Measurements from ENCODE around the gene MAP4K4. TPM values are rescaled to one million over a fixed set of nuclear protein-coding genes. Genes with fewer than 3 reads are reported as not detected.
A peak's percentile ranks its signal among the peaks of the same experiment; 100 is the strongest.

The MAP4K4 gene
- total RNA-seq, 1 donor from 2014 or later, result 122 TPM

- TF ChIP-seq, protein P1, sequence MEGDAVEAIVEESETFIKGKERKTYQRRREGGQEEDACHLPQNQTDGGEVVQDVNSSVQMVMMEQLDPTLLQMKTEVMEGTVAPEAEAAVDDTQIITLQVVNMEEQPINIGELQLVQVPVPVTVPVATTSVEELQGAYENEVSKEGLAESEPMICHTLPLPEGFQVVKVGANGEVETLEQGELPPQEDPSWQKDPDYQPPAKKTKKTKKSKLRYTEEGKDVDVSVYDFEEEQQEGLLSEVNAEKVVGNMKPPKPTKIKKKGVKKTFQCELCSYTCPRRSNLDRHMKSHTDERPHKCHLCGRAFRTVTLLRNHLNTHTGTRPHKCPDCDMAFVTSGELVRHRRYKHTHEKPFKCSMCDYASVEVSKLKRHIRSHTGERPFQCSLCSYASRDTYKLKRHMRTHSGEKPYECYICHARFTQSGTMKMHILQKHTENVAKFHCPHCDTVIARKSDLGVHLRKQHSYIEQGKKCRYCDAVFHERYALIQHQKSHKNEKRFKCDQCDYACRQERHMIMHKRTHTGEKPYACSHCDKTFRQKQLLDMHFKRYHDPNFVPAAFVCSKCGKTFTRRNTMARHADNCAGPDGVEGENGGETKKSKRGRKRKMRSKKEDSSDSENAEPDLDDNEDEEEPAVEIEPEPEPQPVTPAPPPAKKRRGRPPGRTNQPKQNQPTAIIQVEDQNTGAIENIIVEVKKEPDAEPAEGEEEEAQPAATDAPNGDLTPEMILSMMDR (IDR thresholded peaks at IDR 0.05), result no peak
- Mint-ChIP-seq H3K4me1 (ENCODE audit: low read depth) (peaks cover 15% of the 10 kb centered on the region), H3K36me3 (ENCODE audit: low read depth) (peaks cover 29% of the 10 kb centered on the region), H3K9me3 (ENCODE audit: low read depth) (no peaks in the 10 kb centered on the region), H3K27ac (ENCODE audit: unreplicated experiment) (no peak overlapping the region), H3K4me3 (ENCODE audit: unreplicated experiment) (no peak overlapping the region), H3K27me3 (ENCODE audit: low read depth) (no peaks in the 10 kb centered on the region)
- no peak for DNase-seq (ENCODE audit: low spot score)
Observed at GRCh38 chr2:101881131-101881530, 183.6 kb downstream of the MAP4K4 start.

DNA sequence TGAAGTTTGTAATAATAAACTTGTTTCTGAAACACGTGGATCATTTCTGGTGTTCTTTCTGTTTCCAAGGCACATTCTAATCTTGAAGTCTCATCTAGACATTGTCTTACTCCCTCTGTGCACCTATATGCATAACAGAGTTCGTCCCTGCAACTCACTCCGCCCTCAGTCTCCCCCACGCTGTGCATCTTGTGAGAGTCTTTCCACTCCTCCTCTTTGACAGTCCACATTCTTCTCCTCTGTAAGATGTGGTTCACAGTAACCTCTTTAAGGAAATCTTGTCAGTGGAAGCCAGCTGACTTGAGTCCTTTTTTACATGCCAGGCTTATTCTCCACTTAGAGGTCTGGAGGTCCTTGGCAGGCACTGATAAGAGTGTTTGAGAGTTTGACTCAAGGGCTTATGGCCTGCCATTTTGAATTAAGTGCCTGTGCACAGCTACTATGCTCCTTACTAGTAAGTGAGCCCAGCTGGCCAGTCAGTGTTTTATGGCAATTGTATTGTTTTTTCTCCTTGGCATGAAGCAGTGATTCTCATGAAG, 185.3 kb downstream of the MAP4K4 start:
- TF ChIP-seq, protein P1 (IDR thresholded peaks at IDR 0.05), result no peak
- no peaks in the 10 kb centered on the region for H3K27me3 Mint-ChIP-seq (ENCODE audit: low read depth)
- no peak overlapping the region for H3K27ac Mint-ChIP-seq (ENCODE audit: unreplicated experiment)
- no peak for DNase-seq (ENCODE audit: low spot score)
- H3K36me3 Mint-ChIP-seq (ENCODE audit: low read depth), result peaks cover 32% of the 10 kb centered on the region
- H3K4me3 Mint-ChIP-seq (ENCODE audit: unreplicated experiment), result no peak overlapping the region
- peaks cover 15% of the 10 kb centered on the region for H3K4me1 Mint-ChIP-seq (ENCODE audit: low read depth)
- H3K9me3 Mint-ChIP-seq (ENCODE audit: low read depth), result no peaks in the 10 kb centered on the region

- Mint-ChIP-seq H3K4me3 (ENCODE audit: unreplicated experiment) (no peak overlapping the region), H3K27ac (ENCODE audit: unreplicated experiment) (peak overlapping the region; percentile 13)
- no peak for DNase-seq (ENCODE audit: low spot score)
Observed at GRCh38 chr2:101883860-101884259, 186.4 kb downstream of the MAP4K4 start.

DNA sequence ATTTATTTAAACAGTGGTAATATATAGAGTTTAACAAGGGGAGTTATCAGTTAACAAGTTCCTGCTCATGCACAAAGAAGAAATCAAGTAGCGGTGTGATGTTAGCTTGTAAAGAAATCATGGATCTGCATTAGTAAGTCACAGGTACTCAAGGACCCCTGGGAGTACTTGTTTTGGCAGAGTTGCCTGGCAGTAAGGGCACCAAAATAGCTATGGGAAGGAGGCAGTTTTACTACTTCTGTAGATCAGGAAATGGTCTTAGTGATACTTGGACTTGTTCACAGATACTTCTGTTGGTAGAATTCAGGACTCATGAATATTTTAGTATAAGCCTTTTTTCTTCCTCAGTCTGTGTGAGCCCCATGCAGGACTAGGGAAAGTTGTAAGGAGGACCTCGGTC, 186.9 kb downstream of the MAP4K4 start:
- H3K36me3 Mint-ChIP-seq (ENCODE audit: low read depth), result peaks cover 36% of the 10 kb centered on the region
- H3K27me3 Mint-ChIP-seq (ENCODE audit: low read depth), result no peaks in the 10 kb centered on the region
- TF ChIP-seq, protein P1 (IDR thresholded peaks at IDR 0.05), result no peak
- DNase-seq (ENCODE audit: low spot score), result no peak
- H3K4me1 Mint-ChIP-seq (ENCODE audit: low read depth), result peaks cover 12% of the 10 kb centered on the region
- no peak overlapping the region for H3K4me3 Mint-ChIP-seq (ENCODE audit: unreplicated experiment)
- H3K9me3 Mint-ChIP-seq (ENCODE audit: low read depth), result no peaks in the 10 kb centered on the region
- no peak overlapping the region for H3K27ac Mint-ChIP-seq (ENCODE audit: unreplicated experiment)

More at GRCh38 chr2:101883860-101884259, 186.4 kb downstream of the MAP4K4 start:
- Mint-ChIP-seq H3K4me1 (ENCODE audit: low read depth) (peaks cover 12% of the 10 kb centered on the region), H3K9me3 (ENCODE audit: low read depth) (no peaks in the 10 kb centered on the region), H3K36me3 (ENCODE audit: low read depth) (peaks cover 34% of the 10 kb centered on the region), H3K27me3 (ENCODE audit: low read depth) (no peaks in the 10 kb centered on the region)
- TF ChIP-seq, protein P1 (IDR thresholded peaks at IDR 0.05), result peak; percentile 86

- DNase-seq (ENCODE audit: low spot score), result no peak
- peaks cover 8% of the 10 kb centered on the region for H3K4me1 Mint-ChIP-seq (ENCODE audit: low read depth)
- H3K27ac Mint-ChIP-seq (ENCODE audit: unreplicated experiment), result no peak overlapping the region
- no peaks in the 10 kb centered on the region for H3K27me3 Mint-ChIP-seq (ENCODE audit: low read depth)
- no peaks in the 10 kb centered on the region for H3K9me3 Mint-ChIP-seq (ENCODE audit: low read depth)
- TF ChIP-seq, protein P1 (IDR thresholded peaks at IDR 0.05), result no peak
- no peak overlapping the region for H3K4me3 Mint-ChIP-seq (ENCODE audit: unreplicated experiment)
- H3K36me3 Mint-ChIP-seq (ENCODE audit: low read depth), result peaks cover 42% of the 10 kb centered on the region
Observed at GRCh38 chr2:101887328-101887727, 189.8 kb downstream of the MAP4K4 start.

Measured in chondrocyte (in vitro differentiated cells).